Loucy (cell line): ENCODE measurements around the gene PIM3.

Experiments used
- CTCF ChIP-seq: fragments of 200-600 bp; sonication (generic); conservative IDR thresholded peaks from 2 replicates; pipeline ENCODE4 v1.5.1; 2014; ENCODE audit warnings: mild to moderate bottlenecking, antibody characterized with exemption, low read length
- EZH2phosphoT487 ChIP-seq: fragments of 200-600 bp; IDR thresholded peaks from 2 replicates; pipeline ENCODE4 v1.6.1; 2018; ENCODE audit warnings: antibody characterized with exemption, mild to moderate bottlenecking, moderate library complexity, borderline replicate concordance

- TF ChIP-seq CTCF (no peak), EZH2phosphoT487 (no peak)
Observed at GRCh38 chr22:49976439-49977175, 16.0 kb downstream of the PIM3 start.
